Testis (tissue), 2 donors: Measurements from ENCODE around the gene FEM1C.
"Not testable (repeated sequence)": the region's sequence is repeated elsewhere in the genome, so short reads cannot be mapped to it uniquely, and the experiment has no call there.

Experiments used
- CTCF ChIP-seq, 3 experiments: fragments of 450-650 bp in 2 of 3; fragments of 200-600 bp in 1 of 3; sonication (generic) in 1 of 3; IDR thresholded peaks; one replicate each; pipeline ENCODE4 v1.5.1; 2016 to 2019; ENCODE audit warnings: antibody characterized with exemption in 3 of 3, mild to moderate bottlenecking in 2 of 3, moderate library complexity in 1 of 3
- POLR2A ChIP-seq: fragments of 450-650 bp; IDR thresholded peaks from one replicate; pipeline ENCODE4 v1.6.1; 2017; ENCODE audit warnings: antibody characterized with exemption, mild to moderate bottlenecking, moderate library complexity

- TF ChIP-seq POLR2A; CTCF (IDR thresholded peaks at IDR 0.05): not testable (repeated sequence)
Measured at GRCh38 chr5:115479166-115479873, 65.3 kb downstream of the FEM1C start.
